ENCODE results near the gene OTX1.

DNA sequence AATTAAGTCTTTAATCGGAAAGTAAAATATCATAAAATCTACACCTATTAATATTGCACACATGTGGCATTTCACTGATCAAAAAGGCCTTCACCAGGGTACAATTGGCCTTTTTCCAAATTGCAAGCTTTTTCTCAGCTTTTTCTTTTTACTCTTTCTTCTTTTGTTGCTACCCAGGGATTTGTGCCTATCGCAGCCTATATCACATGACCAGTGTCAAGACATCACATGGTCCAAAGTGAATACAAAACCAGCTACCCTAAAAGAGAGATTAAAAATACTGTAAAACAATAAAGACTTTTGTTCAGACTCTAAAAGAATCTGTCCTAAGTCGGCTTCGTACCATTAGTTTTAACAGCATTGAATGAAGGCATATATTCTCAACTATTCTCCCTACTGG lies 15.0 kb upstream of the OTX1 start:
- TF ChIP-seq, protein P1, sequence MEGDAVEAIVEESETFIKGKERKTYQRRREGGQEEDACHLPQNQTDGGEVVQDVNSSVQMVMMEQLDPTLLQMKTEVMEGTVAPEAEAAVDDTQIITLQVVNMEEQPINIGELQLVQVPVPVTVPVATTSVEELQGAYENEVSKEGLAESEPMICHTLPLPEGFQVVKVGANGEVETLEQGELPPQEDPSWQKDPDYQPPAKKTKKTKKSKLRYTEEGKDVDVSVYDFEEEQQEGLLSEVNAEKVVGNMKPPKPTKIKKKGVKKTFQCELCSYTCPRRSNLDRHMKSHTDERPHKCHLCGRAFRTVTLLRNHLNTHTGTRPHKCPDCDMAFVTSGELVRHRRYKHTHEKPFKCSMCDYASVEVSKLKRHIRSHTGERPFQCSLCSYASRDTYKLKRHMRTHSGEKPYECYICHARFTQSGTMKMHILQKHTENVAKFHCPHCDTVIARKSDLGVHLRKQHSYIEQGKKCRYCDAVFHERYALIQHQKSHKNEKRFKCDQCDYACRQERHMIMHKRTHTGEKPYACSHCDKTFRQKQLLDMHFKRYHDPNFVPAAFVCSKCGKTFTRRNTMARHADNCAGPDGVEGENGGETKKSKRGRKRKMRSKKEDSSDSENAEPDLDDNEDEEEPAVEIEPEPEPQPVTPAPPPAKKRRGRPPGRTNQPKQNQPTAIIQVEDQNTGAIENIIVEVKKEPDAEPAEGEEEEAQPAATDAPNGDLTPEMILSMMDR (conservative IDR thresholded peaks at IDR 0.05 in 1 of 2, IDR thresholded peaks at IDR 0.05 in 1 of 2; ENCODE audit: low read depth in 1 of 2, low read length in 2 of 2) = no peak
- TF ChIP-seq EZH2 (IDR thresholded peaks at IDR 0.05; ENCODE audit: low read length, missing control alignments) = no peak

Data from fibroblast of lung (primary cell).